IMR-90 (cell line): ENCODE data around the gene AQP12A.
"Not testable (repeated sequence)": the region's sequence is repeated elsewhere in the genome, so short reads cannot be mapped to it uniquely, and the experiment has no call there.

Experiments
- BHLHE40 ChIP-seq: fragments of 150-350 bp; IDR thresholded peaks from 2 replicates; pipeline ENCODE4 v1.6.1; 2016; ENCODE audit warnings: mild to moderate bottlenecking, low read depth, low read length
- CTCF ChIP-seq: conservative IDR thresholded peaks from 2 replicates; pipeline ENCODE4 v1.5.1; 2012; ENCODE audit warnings: mild to moderate bottlenecking, low read depth, low read length, improper control_type of control experiment
- POLR2A ChIP-seq: IDR thresholded peaks from 2 replicates; pipeline ENCODE4 v1.6.1; 2012; ENCODE audit warnings: mild to moderate bottlenecking, low read depth, low read length
- USF2 ChIP-seq: fragments of 150-350 bp; IDR thresholded peaks from 2 replicates; pipeline ENCODE4 v1.6.1; 2017; ENCODE audit warnings: mild to moderate bottlenecking, antibody characterized with exemption, low read length, low read depth
- TF ChIP-seq, protein P1 (sequence below): fragments of 150-350 bp; IDR thresholded peaks from 2 replicates; pipeline ENCODE4 v1.6.1; 2016; ENCODE audit warnings: low read depth, mild to moderate bottlenecking, low read length, moderate library complexity, borderline replicate concordance

GRCh38 chr2:240691631-240692420 lies at the start of gene AQP12A:
- not testable (repeated sequence) for TF ChIP-seq CTCF, USF2, BHLHE40, POLR2A
- TF ChIP-seq, protein P1, sequence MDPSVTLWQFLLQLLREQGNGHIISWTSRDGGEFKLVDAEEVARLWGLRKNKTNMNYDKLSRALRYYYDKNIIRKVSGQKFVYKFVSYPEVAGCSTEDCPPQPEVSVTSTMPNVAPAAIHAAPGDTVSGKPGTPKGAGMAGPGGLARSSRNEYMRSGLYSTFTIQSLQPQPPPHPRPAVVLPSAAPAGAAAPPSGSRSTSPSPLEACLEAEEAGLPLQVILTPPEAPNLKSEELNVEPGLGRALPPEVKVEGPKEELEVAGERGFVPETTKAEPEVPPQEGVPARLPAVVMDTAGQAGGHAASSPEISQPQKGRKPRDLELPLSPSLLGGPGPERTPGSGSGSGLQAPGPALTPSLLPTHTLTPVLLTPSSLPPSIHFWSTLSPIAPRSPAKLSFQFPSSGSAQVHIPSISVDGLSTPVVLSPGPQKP: not testable (repeated sequence)
